Fibroblast of the aortic adventitia (primary cell): ENCODE results near the gene WNT6. TPM values are rescaled to one million over a fixed set of nuclear protein-coding genes. Genes with fewer than 3 reads are reported as not detected.

Experiments
- DNase-seq: peaks from one replicate; pipeline ENCODE4 v3.0.0-alpha.2; 2010; ENCODE audit warnings: low read depth
- H3K4me3 ChIP-seq: 2 replicates; pipeline ENCODE4 v1.5.1; 2011; ENCODE audit warnings: low read depth, mild to moderate bottlenecking, control low read depth, low read length, moderate library complexity
- CTCF ChIP-seq: IDR thresholded peaks from 2 replicates; pipeline ENCODE4 v1.5.1; 2011; ENCODE audit warnings: mild to moderate bottlenecking, low read length, control low read depth, inconsistent platforms; ENCODE audit not compliant: insufficient read depth
- total RNA-seq: library from RNA; depleted of rRNA; stranded (reverse); fragments of >200 nt; gene quantifications from 2 replicates; pipeline ENCODE4 v1.2.3, GENCODE V29; 2012; ENCODE audit warnings: low replicate concordance

The WNT6 gene
- total RNA-seq, 1 donor = not detected

GRCh38 chr2:218867900-218868299 lies 8.3 kb downstream of the WNT6 start:
- TF ChIP-seq CTCF = no peak
- H3K4me3 ChIP-seq = no peak overlapping the region
- DNase-seq = no peak

GRCh38 chr2:218869064-218869463 lies 9.5 kb downstream of the WNT6 start:
- no peak for DNase-seq
- no peak for TF ChIP-seq CTCF
- no peak overlapping the region for H3K4me3 ChIP-seq

GRCh38 chr2:218870984-218871344 lies 11.4 kb downstream of the WNT6 start:
- H3K4me3 ChIP-seq = no peak overlapping the region
- no peak for DNase-seq
- no peak for TF ChIP-seq CTCF

- no peak overlapping the region for H3K4me3 ChIP-seq
- DNase-seq = no peak
- TF ChIP-seq CTCF = no peak
Measured at GRCh38 chr2:218871345-218872302, 12.0 kb downstream of the WNT6 start.

- DNase-seq = no peak
- no peak overlapping the region for H3K4me3 ChIP-seq
- no peak for TF ChIP-seq CTCF
Measured at GRCh38 chr2:218872645-218873358, 13.2 kb downstream of the WNT6 start.

GRCh38 chr2:218873359-218874194 lies 14.0 kb downstream of the WNT6 start:
- no peak for DNase-seq
- no peak overlapping the region for H3K4me3 ChIP-seq
- TF ChIP-seq CTCF = no peak
